Brain pericyte (primary cell): Measurements from ENCODE around the gene ESRRG.
"Not testable (repeated sequence)": the region's sequence is repeated elsewhere in the genome, so short reads cannot be mapped to it uniquely, and the experiment has no call there.

Experiments
- DNase-seq: peaks from one replicate; pipeline ENCODE4 v3.0.0-alpha.2; 2012; ENCODE audit warnings: low read depth, low spot score

The ESRRG gene

GRCh38 chr1:216566641-216567205, 156.5 kb downstream of the ESRRG start:
- no peak for DNase-seq

- DNase-seq = no peak
These were observed 160.1 kb downstream of the ESRRG start for GRCh38 chr1:216563087-216563486.

GRCh38 chr1:216562383-216562782, 160.8 kb downstream of the ESRRG start:
- no peak for DNase-seq

- DNase-seq = no peak
These were observed 162.7 kb downstream of the ESRRG start for GRCh38 chr1:216560527-216560926.

- no peak for DNase-seq
These were observed 163.9 kb downstream of the ESRRG start for GRCh38 chr1:216559359-216559758.

- no peak for DNase-seq
These were observed 167.6 kb downstream of the ESRRG start for GRCh38 chr1:216555653-216556052.

- DNase-seq = no peak
These were observed 168.3 kb downstream of the ESRRG start for GRCh38 chr1:216554934-216555333.

- no peak for DNase-seq
These were observed 169.5 kb downstream of the ESRRG start for GRCh38 chr1:216553766-216554165.

- DNase-seq = no peak
These were observed 170.2 kb downstream of the ESRRG start for GRCh38 chr1:216553040-216553439.

- no peak for DNase-seq
These were observed 173.4 kb downstream of the ESRRG start for GRCh38 chr1:216549796-216550195.

GRCh38 chr1:216542741-216543140, 180.5 kb downstream of the ESRRG start:
- no peak for DNase-seq

GRCh38 chr1:216542263-216542662, 181.0 kb downstream of the ESRRG start:
- DNase-seq = no peak

GRCh38 chr1:216535751-216536150, 187.5 kb downstream of the ESRRG start:
- DNase-seq = no peak

- DNase-seq = no peak
These were observed 188.2 kb downstream of the ESRRG start for GRCh38 chr1:216535059-216535458.

GRCh38 chr1:216533776-216534175, 189.5 kb downstream of the ESRRG start:
- no peak for DNase-seq

GRCh38 chr1:216532251-216532798, 190.9 kb downstream of the ESRRG start:
- DNase-seq = no peak

GRCh38 chr1:216531263-216532239, 191.7 kb downstream of the ESRRG start:
- no peak for DNase-seq

- not testable (repeated sequence) for DNase-seq
These were observed 193.4 kb downstream of the ESRRG start for GRCh38 chr1:216529851-216530250.

GRCh38 chr1:216528816-216529215, 194.4 kb downstream of the ESRRG start:
- no peak for DNase-seq

- peak; percentile 16 for DNase-seq
These were observed 199.6 kb downstream of the ESRRG start for GRCh38 chr1:216523449-216524190.

GRCh38 chr1:216523043-216523442, 200.2 kb downstream of the ESRRG start:
- DNase-seq = no peak

GRCh38 chr1:216521477-216521876, 201.8 kb downstream of the ESRRG start:
- no peak for DNase-seq
